Fibroblast of skin of left biceps (primary cell): ENCODE data around the gene FUT2.

Source experiments
- DNase-seq, 2 experiments: peaks; one replicate each; pipeline ENCODE4 v3.0.0-alpha.2; 2013; ENCODE audit warnings: low read depth in 2 of 2

Gene FUT2

DNA sequence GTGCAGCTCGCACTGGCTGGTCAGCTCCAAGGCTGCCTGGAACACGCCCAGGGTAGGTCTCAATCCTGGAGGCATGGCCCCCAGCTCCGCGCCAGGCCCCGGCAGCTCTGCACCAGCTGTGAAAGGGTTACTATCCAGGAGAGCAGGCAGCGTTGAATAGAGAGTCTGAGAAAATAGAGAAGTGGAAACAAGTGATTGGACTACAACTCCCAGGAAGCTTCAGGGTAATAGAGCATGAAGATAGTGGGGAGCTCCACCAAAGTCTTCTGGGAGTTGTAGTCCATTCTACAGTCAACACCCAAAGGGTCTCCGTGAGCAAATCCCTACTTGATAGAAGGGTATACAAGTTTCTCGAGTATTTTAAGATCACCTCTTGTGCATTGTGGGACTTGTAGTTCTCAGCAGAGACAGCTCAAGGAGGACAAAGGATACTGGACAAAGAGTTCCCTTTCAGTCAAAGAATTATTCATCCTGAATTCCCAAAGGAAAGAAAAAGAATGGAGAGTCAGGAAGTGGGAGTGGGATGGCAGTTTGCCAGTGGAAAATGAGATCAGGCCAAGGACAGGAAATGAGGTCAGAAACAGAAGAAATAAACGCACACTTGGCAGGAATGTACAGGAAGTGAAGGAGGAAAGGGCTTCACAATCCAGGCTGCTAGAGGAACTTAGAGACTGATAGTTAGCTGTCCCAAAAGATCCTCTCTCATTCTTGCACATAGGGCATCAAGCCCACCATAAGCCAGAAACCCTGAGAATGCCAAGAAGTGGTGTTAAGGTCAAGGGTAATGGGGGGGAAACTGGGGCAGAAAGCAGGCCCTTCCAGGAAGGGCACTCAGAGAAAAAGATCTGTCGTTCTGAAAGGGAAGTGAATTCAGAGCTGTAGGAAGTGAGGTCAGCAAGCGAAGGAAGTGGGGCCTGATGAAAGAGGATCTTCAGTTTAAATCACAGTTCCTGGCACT, 29.3 kb downstream of the FUT2 start:
- peak; percentile 86 to 87 for DNase-seq

DNA sequence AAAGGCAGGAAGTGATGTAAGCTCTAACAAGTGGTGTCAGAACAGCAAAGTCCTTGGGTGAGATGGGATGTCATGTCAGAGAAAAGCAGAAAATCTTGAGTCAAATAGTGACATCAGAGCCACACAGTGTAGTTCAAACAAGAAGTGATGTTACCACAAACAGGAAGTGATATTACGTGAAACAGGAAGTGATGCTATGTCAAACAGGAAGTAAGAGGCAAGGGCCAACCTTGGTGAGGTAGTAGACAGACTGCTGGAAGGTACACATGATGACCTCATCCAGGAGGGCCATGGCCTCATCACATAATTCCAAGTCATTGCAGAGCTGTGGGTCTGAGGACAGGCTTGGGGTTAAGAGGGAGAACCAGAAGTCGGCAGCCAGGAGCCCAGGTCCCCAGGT, 30.8 kb downstream of the FUT2 start:
- no peak for DNase-seq

DNA sequence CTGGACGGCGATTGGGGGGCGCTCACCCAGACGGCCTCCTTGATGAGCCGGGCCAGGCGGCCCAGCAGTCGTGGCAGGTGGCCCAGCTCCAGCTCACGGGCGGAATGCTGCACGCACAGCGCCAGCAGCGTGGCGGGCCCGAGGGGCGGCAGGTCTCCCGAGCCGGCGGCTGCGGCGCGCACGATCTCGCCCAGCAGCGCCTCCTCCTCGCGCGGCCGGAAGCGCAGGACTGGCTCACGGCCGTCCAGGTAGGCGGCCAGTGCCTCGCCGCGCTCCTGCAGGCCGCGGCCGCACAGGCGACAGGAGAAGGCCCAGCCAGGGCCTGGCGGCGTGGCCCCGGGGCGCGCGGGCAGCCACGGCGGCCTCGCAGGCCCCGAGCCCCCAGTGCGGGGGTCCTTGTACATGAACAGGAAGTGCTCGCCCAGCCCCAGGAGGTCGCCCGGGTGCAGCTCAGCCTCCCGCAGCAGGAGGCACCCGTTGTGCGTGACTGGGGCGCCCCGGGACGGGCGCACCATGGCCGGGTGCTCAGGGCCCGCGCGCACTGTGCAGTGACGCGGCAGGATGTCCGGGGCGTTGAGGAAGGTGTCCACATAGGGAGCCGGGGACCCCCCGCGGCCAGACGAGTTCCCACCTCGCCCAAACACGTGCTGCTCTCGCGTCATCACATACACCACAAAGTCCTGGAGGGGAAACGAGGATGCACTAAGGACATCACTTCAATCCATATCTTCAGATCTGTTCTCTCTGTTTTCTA, 33.3 kb downstream of the FUT2 start:
- no peak for DNase-seq

GRCh38 chr19:48731452-48731851, 35.7 kb downstream of the FUT2 start:
- DNase-seq: no peak

DNA sequence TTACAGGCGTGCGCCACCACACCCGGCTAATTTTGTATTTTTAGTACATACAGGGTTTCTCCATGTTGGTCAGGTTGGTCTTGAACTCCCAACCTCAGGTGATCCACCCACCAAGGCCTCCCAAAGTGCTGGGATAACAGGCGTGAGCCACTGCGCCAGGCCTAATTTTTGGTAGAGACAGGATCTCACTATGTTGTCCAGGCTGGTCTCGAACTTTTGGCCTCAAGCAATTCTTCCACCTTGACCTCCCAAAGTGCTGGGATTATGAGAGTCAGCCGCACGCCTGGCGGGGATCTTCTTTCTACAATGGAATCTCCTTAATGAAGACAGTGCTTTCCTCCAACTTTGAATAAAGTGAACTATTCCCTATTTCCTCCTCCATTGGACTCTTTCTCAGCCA, 38.9 kb downstream of the FUT2 start:
- no peak for DNase-seq

DNA sequence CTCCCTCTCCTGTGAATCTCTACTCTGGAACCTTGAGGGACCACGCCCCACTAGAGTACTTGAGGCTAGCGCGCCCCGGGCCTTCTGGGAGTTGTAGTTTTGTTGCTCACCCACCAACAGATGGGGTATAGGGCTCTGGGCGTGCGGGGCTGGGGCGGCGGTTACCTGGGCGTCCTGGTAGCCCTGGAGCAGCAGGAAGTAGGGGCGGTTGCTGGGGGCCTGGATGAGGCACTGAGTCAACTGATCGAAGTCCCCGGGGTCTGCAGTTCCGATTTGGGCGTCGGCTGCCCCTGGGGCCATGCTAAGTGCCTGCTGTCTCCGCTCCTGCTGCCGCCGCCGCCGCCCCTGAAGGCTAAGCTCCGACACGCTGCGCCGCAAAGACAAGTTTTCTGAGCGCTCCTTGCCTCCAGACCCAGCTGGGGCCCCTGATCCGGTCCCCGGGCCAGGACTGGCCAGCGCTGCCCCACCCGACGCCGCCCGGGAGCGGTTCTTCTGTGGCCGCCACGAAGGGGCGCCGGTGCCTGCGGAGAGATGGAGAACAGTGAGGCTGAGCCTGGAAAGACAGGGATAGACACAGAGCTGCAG, 39.4 kb downstream of the FUT2 start:
- no peak for DNase-seq

DNA sequence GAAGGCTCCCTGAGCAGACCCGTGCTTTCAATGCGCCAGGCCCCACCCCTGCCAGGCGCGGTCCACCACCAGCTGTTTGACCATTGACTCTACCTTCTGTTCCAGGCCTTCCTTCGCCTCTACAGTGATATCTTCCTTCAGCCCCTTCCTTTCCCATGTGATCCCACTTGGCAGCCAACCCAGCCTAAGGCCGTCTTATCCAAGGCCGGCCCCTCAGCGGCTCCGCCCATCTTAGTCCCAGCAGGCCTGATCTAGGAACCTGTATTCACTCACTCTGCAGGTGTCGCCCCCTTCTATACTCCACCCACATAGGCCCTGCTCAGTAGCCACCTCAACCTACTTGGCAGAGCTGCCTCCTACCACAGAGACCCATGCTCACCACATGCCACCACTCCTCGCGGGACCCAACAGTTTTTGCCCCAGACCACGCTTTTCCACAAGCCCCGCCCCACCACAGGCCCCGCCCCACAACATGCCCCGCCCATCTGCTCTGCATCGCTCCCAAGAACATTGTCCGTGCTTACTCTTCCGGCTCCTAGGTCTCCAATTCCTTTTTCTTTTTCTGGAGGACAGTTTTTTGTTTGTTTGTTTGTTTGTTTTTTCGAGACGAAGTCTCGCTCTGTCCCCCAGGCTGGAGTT, 41.7 kb downstream of the FUT2 start:
- DNase-seq: no peak

DNA sequence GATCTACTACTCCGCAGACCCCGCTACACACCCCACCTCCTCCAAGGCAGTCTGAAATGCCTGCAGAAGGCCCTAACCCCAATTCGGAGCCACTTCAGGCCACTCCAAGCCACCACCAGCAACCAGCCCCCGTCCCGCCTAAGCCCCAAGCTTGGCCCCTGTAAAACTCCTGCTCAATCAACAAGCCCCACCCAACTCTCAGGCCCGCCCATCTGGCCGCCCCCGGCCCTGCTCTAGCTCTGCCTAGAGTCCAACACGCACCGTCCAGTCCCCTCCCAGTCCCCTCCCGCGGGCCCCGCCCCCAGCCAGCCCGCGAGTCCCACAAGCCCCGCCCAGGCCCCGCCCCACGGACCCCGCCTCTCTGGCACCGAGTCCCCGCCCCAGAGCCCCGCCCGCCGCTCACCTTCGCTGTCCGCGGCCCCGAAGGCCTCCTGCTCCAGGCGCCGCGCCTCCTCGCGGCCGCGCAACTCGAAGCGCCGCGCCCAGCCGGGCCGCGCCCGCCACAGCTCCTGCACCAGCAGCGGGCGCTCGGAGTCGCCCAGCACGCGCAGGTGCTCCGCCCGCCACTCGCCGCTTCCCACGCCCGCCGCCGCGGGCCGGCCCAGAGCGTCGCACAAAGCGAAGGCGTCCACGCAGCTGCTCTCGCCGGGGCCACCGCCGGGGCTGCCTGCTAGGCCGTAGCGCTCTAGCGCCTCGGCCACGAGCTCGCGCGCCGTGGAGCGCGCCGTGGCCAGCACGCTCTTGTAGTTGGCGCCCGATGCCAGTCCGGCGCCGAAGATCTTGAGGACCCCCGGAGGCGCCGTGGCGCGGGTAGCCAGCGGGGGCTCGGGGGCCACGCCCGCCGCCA, 43.0 kb downstream of the FUT2 start:
- DNase-seq: no peak

- no peak for DNase-seq
These were observed 43.8 kb downstream of the FUT2 start for GRCh38 chr19:48739404-48740163.

DNA sequence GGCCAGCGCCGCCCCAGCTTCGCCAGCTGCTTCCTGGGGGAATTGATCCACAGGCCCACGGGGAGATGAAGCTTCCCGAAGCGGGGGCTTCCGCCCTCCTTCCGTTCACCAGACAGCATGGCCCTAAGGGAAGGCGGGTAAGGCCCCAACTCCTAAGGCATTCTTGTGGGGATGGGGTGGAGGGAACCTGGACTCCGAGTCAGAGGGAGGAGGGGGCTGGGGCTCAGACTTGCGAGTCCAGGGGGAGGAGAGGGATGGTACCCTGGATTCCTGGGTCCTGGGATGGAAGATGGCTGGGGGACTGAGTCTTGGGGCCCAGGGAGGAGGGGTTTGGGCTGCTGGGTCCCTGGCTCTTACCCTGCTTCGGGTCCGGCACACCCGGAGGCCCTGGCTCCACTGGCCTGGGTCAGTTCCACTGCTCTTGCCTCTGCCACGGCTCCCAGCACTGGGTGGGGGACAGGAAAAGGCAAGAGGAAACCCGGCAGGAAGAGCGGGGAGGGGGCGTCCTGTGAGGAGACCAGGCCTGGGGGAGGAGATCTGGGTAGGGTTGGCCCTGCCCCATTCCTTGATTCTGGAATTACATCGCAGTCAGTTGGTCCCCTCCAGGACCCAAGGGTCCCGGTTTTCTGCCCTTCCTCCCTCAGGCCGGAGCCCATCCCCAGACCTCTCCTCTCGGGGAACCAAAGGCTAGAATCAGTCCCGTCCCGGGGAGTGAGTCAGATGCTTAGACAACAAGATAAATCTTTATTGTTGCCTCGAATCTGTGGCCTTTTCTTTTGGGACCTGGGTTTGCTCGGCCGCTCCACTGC, 44.6 kb downstream of the FUT2 start, which contains the start of gene RASIP1:
Gene RASIP1, minus strand, starts transcription at position 447 of the 809 bp plus-strand sequence. Its CDS starts 328 bp downstream, at position 119.
- DNase-seq: no peak

DNA sequence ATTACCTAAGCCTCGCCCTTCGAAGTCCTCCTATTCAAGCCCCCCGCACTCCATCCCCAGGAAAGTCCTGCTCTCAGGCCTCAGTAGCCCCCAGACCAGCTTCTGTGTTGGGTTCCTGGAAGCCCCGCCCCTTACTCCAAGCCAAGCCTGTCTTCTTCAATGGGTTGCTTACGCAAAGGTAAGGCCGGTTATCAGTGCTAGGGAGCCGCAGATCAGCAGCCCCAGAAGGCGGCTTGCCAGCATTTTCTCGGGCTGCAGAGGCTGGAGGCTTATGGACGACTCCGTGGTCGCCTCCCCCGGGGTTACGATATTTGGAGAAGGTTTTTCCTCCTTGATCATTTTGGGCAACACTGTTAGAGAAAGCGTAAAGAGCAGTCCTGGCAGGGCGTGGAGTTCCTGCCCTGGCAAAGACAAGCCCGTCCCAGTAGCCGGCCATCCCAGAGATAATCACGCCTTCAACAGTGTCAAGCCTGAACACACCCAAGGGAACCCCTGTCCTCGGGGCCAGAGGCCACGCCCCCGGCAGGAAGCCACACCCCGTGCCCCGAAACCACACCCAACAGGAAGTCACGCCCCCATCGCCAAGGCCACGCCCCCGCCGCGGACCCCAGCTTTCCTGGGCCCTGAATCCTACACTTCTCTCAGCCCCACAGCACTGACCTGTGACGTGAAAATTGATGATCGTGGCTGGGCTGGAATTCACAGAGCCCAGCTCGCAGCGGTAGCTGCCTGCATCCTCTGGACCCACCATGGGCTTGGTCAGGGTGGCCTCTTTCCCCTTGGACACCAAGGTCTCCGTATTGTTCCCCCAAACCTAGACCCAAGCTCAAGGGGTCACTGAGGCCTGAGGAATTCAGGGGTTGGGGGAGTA, 45.6 kb downstream of the FUT2 start:
- no peak for DNase-seq

DNA sequence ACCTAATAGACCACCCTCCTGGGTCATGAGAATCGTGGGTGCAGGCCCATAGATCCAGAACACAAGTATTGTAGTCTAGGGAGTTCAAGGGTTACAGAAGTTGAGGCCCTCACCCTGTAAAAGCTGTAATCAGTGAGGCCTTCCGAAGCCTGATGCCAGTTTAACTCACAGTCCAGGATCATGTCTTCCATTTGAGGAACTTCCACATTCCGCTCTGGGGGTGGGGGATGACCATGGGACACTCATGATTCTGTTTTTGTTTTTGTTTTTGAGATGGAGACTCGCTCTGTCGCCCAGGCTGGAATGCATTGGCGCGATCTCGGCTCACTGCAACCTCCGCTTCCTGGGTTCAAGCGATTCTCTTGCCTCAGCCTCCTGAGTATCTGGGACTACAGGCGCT, 46.3 kb downstream of the FUT2 start:
- DNase-seq: no peak

DNA sequence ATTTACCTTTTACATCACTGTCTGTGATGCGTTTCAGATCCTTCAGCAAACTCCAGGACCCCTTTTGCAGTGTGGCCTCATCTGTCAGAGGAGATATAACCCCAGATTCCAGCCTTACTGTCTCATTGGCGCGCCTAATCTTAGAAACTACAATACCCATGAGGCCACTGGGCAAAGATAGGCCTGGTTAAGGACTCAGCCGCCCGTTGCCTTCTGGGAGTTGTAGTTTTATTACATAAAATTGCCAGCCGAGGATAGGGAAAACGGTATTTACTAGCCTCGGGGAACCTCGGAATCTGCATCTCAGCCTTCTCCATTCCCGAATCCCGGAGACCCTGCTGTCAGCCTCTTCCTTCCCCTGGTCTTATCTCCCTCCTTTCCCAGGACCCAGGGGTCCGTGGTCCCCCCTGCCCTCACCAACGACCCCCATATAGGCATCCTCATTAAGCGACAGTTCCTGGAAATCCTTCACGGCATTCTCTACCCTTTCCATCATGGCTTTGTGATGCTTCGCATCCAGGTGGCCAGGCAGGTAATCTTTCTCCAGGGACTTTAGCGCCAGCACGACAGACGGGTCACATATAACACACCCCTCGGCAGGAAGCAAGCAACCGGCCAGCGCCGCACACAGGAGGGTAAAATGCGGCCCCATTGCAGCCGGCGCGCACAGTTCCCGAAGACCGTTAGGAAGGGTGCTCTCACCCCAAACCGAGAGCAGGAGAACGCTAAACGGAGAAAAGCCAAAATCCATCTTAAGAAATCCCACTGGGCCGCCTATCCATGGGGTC, 49.6 kb downstream of the FUT2 start:
- DNase-seq: peak in 1 of 2 experiments; percentile 10

GRCh38 chr19:48746110-48746509, 50.3 kb downstream of the FUT2 start:
- DNase-seq: no peak

GRCh38 chr19:48746738-48747575, 51.2 kb downstream of the FUT2 start, which contains the start of gene IZUMO1:
Gene IZUMO1 (minus strand): TSS chr19:48746909. CDS start chr19:48745859, 1,050 bp downstream.
- peak; percentile 66 to 70 for DNase-seq

GRCh38 chr19:48749571-48750198, 53.9 kb downstream of the FUT2 start:
- no peak for DNase-seq
